GM12872 (cell line): Measurements from ENCODE around the gene EDAR.

Source experiments
- TF ChIP-seq, protein P1 (sequence below): IDR thresholded peaks from 3 replicates; pipeline ENCODE4 v1.5.1; 2011; ENCODE audit warnings: low read depth, mild to moderate bottlenecking, low read length, moderate library complexity; ENCODE audit not compliant: insufficient read depth

EDAR gene

DNA sequence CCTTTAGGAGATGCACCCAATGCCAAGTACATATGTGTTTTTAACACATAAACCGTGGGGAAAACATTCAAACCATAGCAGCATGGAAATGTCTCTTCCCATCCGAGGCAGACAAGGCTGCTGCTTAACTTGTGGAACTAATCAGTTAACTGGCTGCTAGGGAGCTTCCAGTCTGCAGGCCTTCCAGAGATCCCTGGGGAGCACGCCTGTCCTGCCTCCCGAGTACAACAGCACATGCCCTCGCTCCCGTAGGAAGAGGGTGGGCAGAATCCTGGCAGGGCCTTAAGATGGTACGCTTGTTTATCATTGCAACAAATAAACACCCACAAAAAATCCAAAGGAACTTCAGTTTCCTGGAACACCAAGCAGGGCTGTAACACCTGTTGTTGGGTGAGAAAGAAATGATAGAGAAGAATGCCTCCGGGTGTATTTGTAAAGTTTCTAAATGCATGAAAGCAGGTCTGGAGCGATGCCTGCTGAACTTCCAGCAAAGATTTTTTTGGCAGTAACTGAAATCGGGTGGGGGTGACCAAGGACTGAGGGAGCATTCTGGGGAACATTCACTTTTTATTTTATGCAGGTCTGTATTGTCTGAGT is 56.2 kb downstream of the EDAR start:
- TF ChIP-seq, protein P1, sequence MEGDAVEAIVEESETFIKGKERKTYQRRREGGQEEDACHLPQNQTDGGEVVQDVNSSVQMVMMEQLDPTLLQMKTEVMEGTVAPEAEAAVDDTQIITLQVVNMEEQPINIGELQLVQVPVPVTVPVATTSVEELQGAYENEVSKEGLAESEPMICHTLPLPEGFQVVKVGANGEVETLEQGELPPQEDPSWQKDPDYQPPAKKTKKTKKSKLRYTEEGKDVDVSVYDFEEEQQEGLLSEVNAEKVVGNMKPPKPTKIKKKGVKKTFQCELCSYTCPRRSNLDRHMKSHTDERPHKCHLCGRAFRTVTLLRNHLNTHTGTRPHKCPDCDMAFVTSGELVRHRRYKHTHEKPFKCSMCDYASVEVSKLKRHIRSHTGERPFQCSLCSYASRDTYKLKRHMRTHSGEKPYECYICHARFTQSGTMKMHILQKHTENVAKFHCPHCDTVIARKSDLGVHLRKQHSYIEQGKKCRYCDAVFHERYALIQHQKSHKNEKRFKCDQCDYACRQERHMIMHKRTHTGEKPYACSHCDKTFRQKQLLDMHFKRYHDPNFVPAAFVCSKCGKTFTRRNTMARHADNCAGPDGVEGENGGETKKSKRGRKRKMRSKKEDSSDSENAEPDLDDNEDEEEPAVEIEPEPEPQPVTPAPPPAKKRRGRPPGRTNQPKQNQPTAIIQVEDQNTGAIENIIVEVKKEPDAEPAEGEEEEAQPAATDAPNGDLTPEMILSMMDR: no peak

DNA sequence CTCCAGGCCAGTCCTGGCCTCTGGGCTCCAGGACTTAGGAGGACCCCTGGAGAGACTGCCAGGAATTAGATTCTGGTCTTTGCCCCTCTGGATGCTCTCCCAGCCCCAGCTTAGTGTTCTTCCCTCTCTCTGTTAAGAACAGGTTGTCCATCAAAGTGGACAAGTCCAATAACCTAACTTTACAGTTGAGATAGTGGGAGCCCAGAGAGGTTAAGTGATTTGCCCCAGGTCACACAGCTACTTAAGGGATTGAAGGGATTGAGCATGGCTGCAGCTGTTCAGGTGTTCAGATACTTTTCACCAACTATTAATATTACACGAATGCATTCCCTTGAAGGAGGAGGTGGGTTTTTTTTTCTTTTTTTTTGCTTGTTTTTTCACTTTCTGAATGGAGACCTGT is 57.6 kb downstream of the EDAR start:
- TF ChIP-seq, protein P1: no peak

DNA sequence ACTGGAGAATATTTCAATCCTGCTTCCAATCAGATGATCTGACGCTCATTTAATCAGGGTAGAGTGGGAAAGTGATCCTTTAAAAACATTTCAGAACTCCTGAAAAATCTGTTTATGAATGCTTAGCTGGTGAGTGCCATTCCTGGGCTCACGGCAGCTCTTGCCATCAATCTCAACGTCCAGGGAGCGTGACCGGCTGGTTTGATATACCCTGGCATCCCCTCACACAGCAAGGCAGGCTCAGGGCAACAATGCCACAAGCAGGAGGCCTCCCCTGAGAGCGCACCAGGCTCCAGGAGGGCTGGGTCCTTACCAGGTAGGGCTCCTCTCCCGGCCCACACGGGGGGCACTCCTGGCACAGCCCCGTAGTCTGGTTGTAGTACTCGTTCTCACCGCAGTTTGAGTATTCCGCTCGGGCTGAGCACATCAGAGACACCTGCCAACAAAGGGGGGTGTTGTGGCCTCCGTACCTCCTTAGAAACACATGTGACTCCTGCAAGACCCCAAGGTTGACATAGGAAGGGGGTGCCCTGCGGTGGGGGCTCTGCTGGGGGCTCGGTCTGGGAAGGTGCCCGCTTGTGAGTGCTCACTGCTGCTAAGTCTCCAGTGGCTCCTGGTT is 59.1 kb downstream of the EDAR start:
- TF ChIP-seq, protein P1: no peak

DNA sequence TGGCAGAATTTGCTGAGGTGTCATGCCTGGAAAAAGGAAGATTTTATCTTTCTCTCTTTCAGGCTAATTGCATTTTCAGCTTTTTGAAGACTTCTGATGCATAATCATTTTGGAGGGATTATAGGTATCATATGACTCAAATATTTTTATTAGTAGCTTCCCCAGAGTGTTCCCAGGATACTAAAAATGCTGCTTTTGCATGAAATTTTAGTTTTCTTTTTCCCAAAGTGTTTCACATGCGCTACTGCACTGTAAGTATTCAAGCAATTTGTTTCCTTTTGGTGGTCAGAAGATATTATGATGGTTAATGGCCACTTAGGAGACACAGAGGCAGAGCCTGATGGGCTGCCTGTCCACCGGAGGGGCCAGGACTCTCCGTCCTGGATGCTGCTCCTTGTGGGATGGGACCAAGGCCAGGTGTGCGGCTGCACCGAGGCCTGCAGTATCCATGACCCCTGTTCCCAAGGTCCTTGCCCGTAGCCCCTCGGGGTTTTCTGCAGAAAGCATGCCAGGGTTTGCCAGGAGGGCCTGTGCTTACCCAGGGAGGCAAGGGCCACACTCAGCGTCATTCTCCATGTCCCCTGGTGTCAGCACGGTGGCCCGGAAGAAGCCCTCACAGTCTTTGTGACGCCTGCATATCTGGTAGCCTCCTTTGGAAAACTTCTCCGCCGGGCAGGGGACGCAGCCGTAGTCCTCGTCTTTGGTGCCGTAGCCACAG is 60.2 kb downstream of the EDAR start:
- TF ChIP-seq, protein P1: no peak

DNA sequence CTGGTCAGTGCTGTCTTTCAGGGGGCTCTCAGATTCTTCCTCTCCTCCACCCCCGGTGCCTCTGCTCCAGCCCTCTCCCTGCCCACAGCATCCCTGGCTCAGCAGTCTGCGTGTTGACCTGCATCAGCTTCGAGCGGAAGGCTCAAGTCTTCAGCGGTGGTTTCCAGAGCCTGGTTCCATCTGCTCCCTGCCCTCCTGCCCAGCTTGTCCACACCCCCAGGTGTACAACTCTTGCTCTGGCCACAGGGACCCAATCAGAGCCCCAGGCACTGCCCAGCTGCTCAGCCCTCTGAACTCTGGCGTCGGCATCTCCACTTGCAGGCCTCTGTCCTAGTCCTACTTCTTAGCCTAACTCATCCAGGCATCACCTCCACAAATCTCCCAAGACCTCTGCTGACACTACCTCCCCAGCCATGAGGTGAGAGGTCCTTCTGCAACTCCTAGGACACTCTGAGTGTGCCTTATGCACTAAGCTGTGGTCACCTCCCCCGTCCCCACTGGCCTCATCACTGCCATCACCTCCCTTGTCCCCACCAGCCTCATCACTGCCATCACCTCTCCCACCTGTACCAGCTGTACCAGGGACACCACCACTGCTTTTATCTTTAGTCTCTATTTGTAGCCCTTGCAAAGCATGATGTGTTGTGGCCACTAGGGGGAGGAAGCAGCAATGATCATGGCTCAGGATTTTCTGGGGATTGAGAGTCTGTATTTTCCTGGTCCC is 60.9 kb downstream of the EDAR start:
- TF ChIP-seq, protein P1: peak; percentile 75

DNA sequence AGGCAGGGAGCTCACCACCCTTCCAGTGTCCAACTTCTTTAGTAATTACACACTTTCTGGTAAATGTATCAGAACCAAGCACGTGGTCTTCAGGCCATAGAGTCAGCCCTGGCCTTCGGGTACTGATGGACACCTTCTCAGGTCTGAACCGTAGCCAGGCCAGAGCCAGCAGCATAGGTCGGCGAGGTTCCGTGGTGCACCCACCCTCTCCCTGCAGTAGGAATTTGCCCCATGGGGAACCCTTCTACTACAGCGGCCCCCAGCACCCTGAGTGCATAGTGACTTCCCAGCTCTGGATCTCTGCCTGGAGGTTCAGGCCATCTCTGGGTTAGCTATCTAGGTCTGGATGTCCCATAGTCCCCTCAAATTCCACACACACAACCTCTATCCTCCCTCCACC is 61.6 kb downstream of the EDAR start:
- TF ChIP-seq, protein P1: no peak

DNA sequence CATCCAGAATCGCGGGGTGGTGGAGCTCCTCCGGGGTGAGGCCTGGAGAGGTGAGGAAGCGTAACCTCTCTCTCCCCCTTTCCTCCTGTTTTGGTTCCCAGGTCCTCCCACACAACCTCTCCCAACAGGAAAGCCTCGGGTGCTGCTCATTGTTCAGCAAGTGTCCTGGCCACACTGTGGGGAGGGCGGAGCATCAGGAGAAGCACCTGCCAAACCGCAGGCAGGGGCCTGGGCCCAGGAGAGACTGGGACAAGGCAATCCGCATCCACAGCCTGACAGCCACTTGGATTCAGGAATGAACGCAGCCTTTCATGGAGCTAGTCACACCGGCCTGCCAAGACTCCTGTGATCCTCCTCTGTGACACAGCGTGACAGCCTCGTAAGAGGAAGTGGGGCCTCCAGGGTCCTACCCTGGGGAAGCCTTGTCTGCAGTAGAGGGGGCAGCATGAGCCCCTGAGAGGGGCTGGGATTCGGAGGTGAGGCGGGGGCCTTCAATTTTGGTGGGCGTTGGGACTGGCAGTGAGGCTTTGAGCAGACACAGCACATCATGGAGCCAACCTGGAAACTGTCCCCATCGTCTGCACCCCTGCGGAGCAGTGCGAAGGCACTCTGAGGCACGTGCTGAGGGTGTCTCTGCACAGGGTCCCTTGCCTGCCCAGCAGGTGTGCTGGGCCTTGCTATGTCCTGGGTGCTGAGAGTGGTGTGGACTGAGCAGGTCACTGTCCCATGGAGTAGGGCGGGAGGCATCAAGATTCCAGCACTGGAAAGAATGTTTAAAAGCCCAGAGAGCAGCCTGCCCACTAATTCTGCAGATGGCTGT is 62.2 kb downstream of the EDAR start:
- TF ChIP-seq, protein P1: no peak
